GM12878 (cell line): ENCODE results near the gene ARCN1. TPM values are rescaled to one million over a fixed set of nuclear protein-coding genes. Genes with fewer than 3 reads are reported as not detected.

Experiments used
- ATAC-seq: fragments of 200-7000 bp; cut with Tn5 transposase; 3 replicates; pipeline ENCODE4 v1.9.1; 2020; ENCODE audit warnings: mild to moderate bottlenecking, moderate library complexity
- BruUV-seq: library from RNA; stranded (reverse); fragments of 400-500 nt; replicated peaks from 2 replicates; lab custom pipeline; 2021; lab: Mats Ljungman, UMichigan
- CTCF ChIA-PET: fragments of 300-600 bp; sonication (Branson Sonifier 250); formaldehyde crosslinking; extraction: SDS; loops from one replicate; lab custom pipeline; 2021; ENCODE audit warnings: inconsistent platforms; lab: Yijun Ruan, JAX
- POLR2A ChIA-PET: fragments of 350-600 bp; formaldehyde crosslinking; extraction: SDS; loops from one replicate; lab custom pipeline; 2021; ENCODE audit warnings: inconsistent platforms; lab: Charles Lee
- RAD21 ChIA-PET: fragments of 300-600 bp; sonication (Branson Sonifier 250); formaldehyde crosslinking; loops from one replicate; lab custom pipeline; 2023; ENCODE audit warnings: antibody characterized with exemption; ENCODE audit not compliant: unreplicated experiment; lab: Charles Lee
- SMC1A ChIA-PET: fragments of 300-600 bp; sonication (Branson Sonifier 250); formaldehyde crosslinking; loops from one replicate; lab custom pipeline; 2023; ENCODE audit not compliant: unreplicated experiment, uncharacterized antibody; lab: Charles Lee
- DNase-seq: peaks from one replicate; pipeline ENCODE4 v3.0.0-alpha.2; 2011; ENCODE audit warnings: low read depth, low spot score
- FAIRE-seq: peaks from 3 replicates; lab custom pipeline; 2011; peaks lifted over from hg19 to GRCh38; lab: Jason Lieb, UNC
- H2AFZ ChIP-seq: 2 replicates; pipeline ENCODE4 v1.6.0; 2011; ENCODE audit warnings: low read depth, low read length, control low read depth; ENCODE audit not compliant: control insufficient read depth
- H3K27ac ChIP-seq: 2 replicates; pipeline ENCODE4 v1.5.1; 2011; ENCODE audit warnings: control low read depth; ENCODE audit not compliant: control insufficient read depth, insufficient read depth
- H3K27me3 ChIP-seq, 2 experiments: replicated peaks in 1 of 2; 2 replicates each; pipeline versions ENCODE4 v1.6.0 to v1.6.1; 2011; ENCODE audit warnings: low read length in 1 of 2; ENCODE audit not compliant: control insufficient read depth in 2 of 2, insufficient read depth in 2 of 2
- H3K36me3 ChIP-seq, 2 experiments: 2 replicates each; pipeline ENCODE4 v1.5.1; 2011; ENCODE audit warnings: low read length in 1 of 2; ENCODE audit not compliant: control insufficient read depth in 2 of 2, insufficient read depth in 2 of 2
- H3K4me1 ChIP-seq: 2 replicates; pipeline ENCODE4 v1.6.1; 2011; ENCODE audit warnings: mild to moderate bottlenecking, low read length, moderate library complexity, mixed read lengths; ENCODE audit not compliant: control insufficient read depth, insufficient read depth
- H3K4me2 ChIP-seq: 2 replicates; pipeline ENCODE4 v1.6.0; 2011; ENCODE audit warnings: control low read depth; ENCODE audit not compliant: control insufficient read depth, insufficient read depth
- H3K4me3 ChIP-seq: fragments of 200-600 bp; sonication (generic); 2 replicates; pipeline ENCODE4 v1.5.1; 2016
- H3K79me2 ChIP-seq: 2 replicates; pipeline ENCODE4 v1.6.0; 2011; ENCODE audit warnings: low read length; ENCODE audit not compliant: control insufficient read depth, insufficient read depth
- H3K9ac ChIP-seq: 2 replicates; pipeline ENCODE4 v1.8.0; 2011; ENCODE audit warnings: low read length, control low read depth, mixed read lengths; ENCODE audit not compliant: control insufficient read depth, insufficient read depth
- H3K9me3 ChIP-seq: replicated peaks from 3 replicates; pipeline ENCODE4 v1.5.1; 2011; ENCODE audit warnings: mild to moderate bottlenecking, low read length; ENCODE audit not compliant: control insufficient read depth, insufficient read depth
- H4K20me1 ChIP-seq: 2 replicates; pipeline ENCODE4 v1.6.0; 2011; ENCODE audit not compliant: control insufficient read depth, insufficient read depth
- BCL11A ChIP-seq: IDR thresholded peaks from 2 replicates; pipeline ENCODE4 v1.6.1; 2011; ENCODE audit warnings: low read depth, low read length
- CBX3 ChIP-seq: fragments of 200-600 bp; sonication (generic); IDR thresholded peaks from 2 replicates; pipeline ENCODE4 v1.6.1; 2016; ENCODE audit warnings: low read depth, borderline replicate concordance
- CEBPZ ChIP-seq: fragments of 150-350 bp; IDR thresholded peaks from 2 replicates; pipeline ENCODE4 v1.6.1; 2016; ENCODE audit warnings: low read depth, low read length
- CUX1 ChIP-seq: IDR thresholded peaks from 2 replicates; pipeline ENCODE4 v1.6.1; 2012; ENCODE audit warnings: improper control_type of control experiment, low read depth, low read length; ENCODE audit not compliant: insufficient replicate concordance
- DPF2 ChIP-seq: fragments of 450-650 bp; IDR thresholded peaks from 2 replicates; pipeline ENCODE4 v1.6.1; 2017; ENCODE audit warnings: mild to moderate bottlenecking
- GATAD2B ChIP-seq: fragments of 450-650 bp; conservative IDR thresholded peaks from 2 replicates; pipeline ENCODE4 v1.6.1; 2017; ENCODE audit warnings: low read depth, mild to moderate bottlenecking, moderate library complexity
- JUNB ChIP-seq: IDR thresholded peaks from 2 replicates; pipeline ENCODE4 v1.6.1; 2016; ENCODE audit warnings: antibody characterized with exemption, mild to moderate bottlenecking
- NFXL1 ChIP-seq: fragments of 450-650 bp; IDR thresholded peaks from 2 replicates; pipeline ENCODE4 v1.6.1; 2017; ENCODE audit warnings: antibody characterized with exemption, mild to moderate bottlenecking, borderline replicate concordance
- NR2C2 ChIP-seq: IDR thresholded peaks from 2 replicates; pipeline ENCODE4 v1.6.1; 2011; ENCODE audit warnings: borderline replicate concordance, low read depth; ENCODE audit not compliant: control insufficient read depth, insufficient read length
- SPI1 ChIP-seq: IDR thresholded peaks from 2 replicates; pipeline ENCODE4 v1.6.1; 2011; ENCODE audit warnings: low read depth, mild to moderate bottlenecking, low read length, moderate library complexity, borderline replicate concordance; ENCODE audit not compliant: insufficient read depth
- SREBF1 ChIP-seq: IDR thresholded peaks from 2 replicates; pipeline ENCODE4 v1.6.1; 2012; ENCODE audit warnings: mild to moderate bottlenecking, low read length
- USF1 ChIP-seq: IDR thresholded peaks from 2 replicates; pipeline ENCODE4 v1.6.1; 2011; ENCODE audit warnings: borderline replicate concordance, low read depth, mild to moderate bottlenecking, moderate library complexity, mixed read lengths, low read length; ENCODE audit not compliant: insufficient read depth; ENCODE audit errors: extremely low read length
- YBX1 ChIP-seq: fragments of 450-650 bp; IDR thresholded peaks from 2 replicates; pipeline ENCODE4 v1.6.1; 2016; ENCODE audit warnings: antibody characterized with exemption
- ZNF384 ChIP-seq: IDR thresholded peaks from 2 replicates; pipeline ENCODE4 v1.6.1; 2012; ENCODE audit warnings: low read depth, mild to moderate bottlenecking, low read length, improper control_type of control experiment, borderline replicate concordance
- WGBS: methylation state at CpG from one replicate; pipeline ENCODE4 v1.1.6; 2016; ENCODE audit warnings: low lambda C conversion rate; ENCODE audit not compliant: insufficient replicate concordance, insufficient coverage; ENCODE audit errors: missing lambda C conversion rate; 5-methylcytosine and 5-hydroxymethylcytosine counted together
- in situ Hi-C: fragments of 300-500 bp; cut with MboI; formaldehyde crosslinking; loops from 9 replicates; pipeline ENCODE4 v1.14.3; 2018; ENCODE audit warnings: mixed read lengths
- intact Hi-C: fragments of 100-400 bp; cut with micrococcal nuclease; formaldehyde crosslinking; loops from one replicate; pipeline ENCODE4 v1.14.2; 2022; ENCODE audit not compliant: unreplicated experiment
- polyA plus RNA-seq, 11 experiments: library from polyadenylated mRNA; depleted of rRNA in 4 of 11; unstranded in 6 of 11; stranded (reverse) in 5 of 11; fragments of >200 nt; fragmentation: Nextera tagmentation in 4 of 11; fragmentation: Illumina TruSeq in 1 of 11; extraction: Ambion mirVana in 4 of 11; extraction: Trizol in 1 of 11; gene quantifications; 1 replicate in 1 of 11; 2 replicates in 10 of 11; pipeline versions ENCODE4 v1.2.1 to v1.2.3, GENCODE V29; 2011 to 2016; ENCODE audit warnings: inconsistent platforms in 2 of 11, missing spikeins in 2 of 11, low read depth in 1 of 11
- total RNA-seq, 4 experiments: library from RNA; depleted of rRNA in 3 of 4; stranded (reverse); fragments of >200 nt in 3 of 4; fragmentation: Illumina TruSeq in 1 of 4; extraction: Trizol in 1 of 4; gene quantifications; 2 replicates each; pipeline versions ENCODE4 v1.2.1 to v1.2.3, GENCODE V29; 2013 to 2021

The ARCN1 gene
- total and polyA plus RNA-seq, 10 of the 15 experiments (the other 5 are each of a cell fraction or from before 2014, with no cell fraction given), result 33.3 to 172 (median 106) TPM

- in situ Hi-C loops, result no loop called here
- SMC1A ChIA-PET, result interaction anchor here (0.8 kb wide), 1 partner anchor 83 kb away, joined by 3 read pairs; no protein-coding TSS in a partner anchor
- CTCF ChIA-PET, result interaction anchor here (0.6 to 1.8 kb wide), 4 partner anchors 22 to 355 kb away, joined by 3 to 5 read pairs (median 4); no protein-coding TSS in a partner anchor
- no peaks in the 10 kb centered on the region for H3K9me3 ChIP-seq
- H3K4me1 ChIP-seq, result no peaks in the 10 kb centered on the region
- 16% methylated on average over 8 of the region's 8 CpGs for WGBS
- intact Hi-C loops, result no loop called here
- TF ChIP-seq NR2C2 (no peak), YBX1 (no peak), SPI1 (no peak), ZNF384 (no peak), JUNB (no peak), CBX3 (no peak), BCL11A (no peak), DPF2 (no peak), CEBPZ (no peak), GATAD2B (no peak), SREBF1 (no peak), NFXL1 (no peak), USF1 (no peak), CUX1 (no peak)
- H3K36me3 ChIP-seq, result no peaks in the 10 kb centered on the region
- H2AFZ ChIP-seq, result no peak overlapping the region
- H3K27ac ChIP-seq, result no peak overlapping the region
- DNase-seq (no peak), FAIRE-seq (no peak), ATAC-seq (no peak)
- no peak overlapping the region for H3K9ac ChIP-seq
- H3K79me2 ChIP-seq, result no peaks in the 10 kb centered on the region
- RAD21 ChIA-PET, result no interaction called here
- no peak overlapping the region for H3K4me3 ChIP-seq
- no peaks in the 10 kb centered on the region for H4K20me1 ChIP-seq
- BruUV-seq, result no TSS peak
- H3K4me2 ChIP-seq, result no peak overlapping the region
- H3K27me3 ChIP-seq, result peaks cover 4 to 9% of the 10 kb centered on the region in 2 experiments
- POLR2A ChIA-PET, result no interaction called here
These were observed 64.5 kb downstream of the ARCN1 start for GRCh38 chr11:118636569-118637290.
